HCT116 (cell line): ENCODE results near the gene MT2A. TPM values are rescaled to one million over a fixed set of nuclear protein-coding genes. Genes with fewer than 3 reads are reported as not detected.

Experiments
- ATAC-seq: fragments of 200-7000 bp; cut with Tn5 transposase; 2 replicates; pipeline ENCODE4 v1.9.1; 2020; ENCODE audit warnings: mild to moderate bottlenecking, moderate library complexity
- BruUV-seq: library from RNA; stranded (reverse); fragments of 400-500 nt; replicated peaks from 2 replicates; lab custom pipeline; 2021; lab: Mats Ljungman, UMichigan
- CTCF ChIA-PET: fragments of 300-600 bp; sonication (Branson Sonifier 250); formaldehyde crosslinking; loops from one replicate; lab custom pipeline; 2021; ENCODE audit warnings: antibody characterized with exemption; lab: Charles Lee
- POLR2A ChIA-PET: fragments of 300-600, 350-600 bp; sonication (Branson Sonifier 250); formaldehyde crosslinking; loops from one replicate; lab custom pipeline; 2021; ENCODE audit warnings: antibody characterized with exemption; lab: Charles Lee
- RAD21 ChIA-PET, 2 experiments: fragments of 300-600 bp; sonication (Branson Sonifier 250); formaldehyde crosslinking; loops; one replicate each; lab custom pipeline; 2023; ENCODE audit warnings: low total read pairs in 2 of 2; ENCODE audit not compliant: uncharacterized antibody in 2 of 2, unreplicated experiment in 2 of 2, low non-redundant PET in 1 of 2; lab: Charles Lee
- DNase-seq: peaks from one replicate; pipeline ENCODE4 v3.0.0-alpha.2; 2010; ENCODE audit warnings: low read depth, low spot score
- H2AFZ ChIP-seq: fragments of 200-600 bp; shearing (Covaris generic), sonication (generic); 2 replicates; pipeline ENCODE4 v1.6.1; 2017; ENCODE audit warnings: low read depth, mixed run types, mixed read lengths, antibody characterized with exemption, low read length; ENCODE audit not compliant: poor library complexity, severe bottlenecking
- H3K27ac ChIP-seq: 2 replicates; pipeline ENCODE4 v1.5.1; 2012; ENCODE audit warnings: low read depth, low read length
- H3K27me3 ChIP-seq: fragments of 200-600 bp; sonication (generic); 2 replicates; pipeline ENCODE4 v1.6.1; 2016; ENCODE audit warnings: mixed run types, low read length, mixed read lengths; ENCODE audit not compliant: insufficient read depth
- H3K36me3 ChIP-seq, 2 experiments: fragments of 200-500 bp in 1 of 2; fragments of 200-600 bp in 1 of 2; sonication (Bioruptor generic) in 1 of 2; sonication (generic) in 1 of 2; 2 replicates each; pipeline versions ENCODE4 v1.5.1 to v1.6.1; 2014 to 2016; ENCODE audit warnings: low read length in 2 of 2, inconsistent platforms in 1 of 2, mixed read lengths in 1 of 2, mixed run types in 1 of 2; ENCODE audit not compliant: insufficient read depth in 2 of 2, control insufficient read depth in 1 of 2
- H3K4me1 ChIP-seq, 2 experiments: fragments of 200-600 bp in 1 of 2; sonication (generic) in 1 of 2; 2 replicates each; pipeline versions ENCODE4 v1.5.1 to v1.6.1; 2012 to 2017; ENCODE audit warnings: low read length in 2 of 2, inconsistent platforms in 1 of 2, mild to moderate bottlenecking in 1 of 2, mixed read lengths in 1 of 2, mixed run types in 1 of 2, moderate library complexity in 1 of 2; ENCODE audit not compliant: insufficient read depth in 2 of 2, control insufficient read depth in 1 of 2
- H3K4me2 ChIP-seq: fragments of 200-600 bp; sonication (generic); 2 replicates; pipeline ENCODE4 v1.6.1; 2017; ENCODE audit warnings: mixed run types, low read length, mixed read lengths
- H3K4me3 ChIP-seq, 2 experiments: fragments of 200-600 bp in 1 of 2; sonication (generic) in 1 of 2; replicated peaks in 1 of 2; 2 replicates each; pipeline ENCODE4 v1.5.1; 2011 to 2016; ENCODE audit warnings: low read length in 2 of 2, control low read depth in 1 of 2, low read depth in 1 of 2, mild to moderate bottlenecking in 1 of 2, mixed read lengths in 1 of 2, mixed run types in 1 of 2
- H3K79me2 ChIP-seq: fragments of 200-600 bp; sonication (generic); 2 replicates; pipeline ENCODE4 v1.6.1; 2017; ENCODE audit warnings: mild to moderate bottlenecking, mixed run types, low read length, moderate library complexity, mixed read lengths; ENCODE audit not compliant: insufficient read depth
- H3K9ac ChIP-seq: fragments of 200-600 bp; sonication (generic); 2 replicates; pipeline ENCODE4 v1.6.1; 2016; ENCODE audit warnings: low read length, mixed read lengths
- H3K9me2 ChIP-seq: fragments of 200-600 bp; sonication (generic), shearing (Covaris generic); 2 replicates; pipeline ENCODE4 v1.6.1; 2017; ENCODE audit warnings: mixed run types, mild to moderate bottlenecking, moderate library complexity; ENCODE audit not compliant: insufficient read depth
- H3K9me3 ChIP-seq, 2 experiments: fragments of 200-500 bp in 1 of 2; fragments of 200-600 bp in 1 of 2; sonication (Bioruptor generic) in 1 of 2; sonication (generic) in 1 of 2; 2 replicates each; pipeline ENCODE4 v1.6.1; 2014 to 2017; ENCODE audit warnings: low read length in 2 of 2, mixed read lengths in 2 of 2, inconsistent platforms in 1 of 2, low read depth in 1 of 2, mild to moderate bottlenecking in 1 of 2, mixed run types in 1 of 2, moderate library complexity in 1 of 2; ENCODE audit not compliant: control insufficient read depth in 1 of 2, insufficient read depth in 1 of 2
- H4K20me1 ChIP-seq: fragments of 200-600 bp; sonication (generic), shearing (Covaris generic); 2 replicates; pipeline ENCODE4 v1.6.1; 2017; ENCODE audit warnings: mixed run types, mild to moderate bottlenecking, moderate library complexity; ENCODE audit not compliant: insufficient read depth
- ATF3 ChIP-seq: IDR thresholded peaks from 2 replicates; pipeline ENCODE4 v1.6.1; 2012
- CBX3 ChIP-seq: IDR thresholded peaks from 2 replicates; pipeline ENCODE4 v1.6.1; 2012; ENCODE audit warnings: low read depth
- CEBPB ChIP-seq: IDR thresholded peaks from 2 replicates; pipeline ENCODE4 v1.6.1; 2012; ENCODE audit warnings: low read depth
- EGR1 ChIP-seq: IDR thresholded peaks from 2 replicates; pipeline ENCODE4 v1.6.1; 2012; ENCODE audit warnings: low read depth
- ELF1 ChIP-seq: IDR thresholded peaks from 2 replicates; pipeline ENCODE4 v1.6.1; 2012; ENCODE audit warnings: low read depth, borderline replicate concordance
- EZH2 ChIP-seq: fragments of 200-600 bp; sonication (generic); IDR thresholded peaks from 2 replicates; pipeline ENCODE4 v1.6.1; 2017; ENCODE audit warnings: antibody characterized with exemption, mixed run types
- EZH2phosphoT487 ChIP-seq: fragments of 200-600 bp; IDR thresholded peaks from 2 replicates; pipeline ENCODE4 v1.6.1; 2018; ENCODE audit warnings: antibody characterized with exemption, borderline replicate concordance
- FOSL1 ChIP-seq: IDR thresholded peaks from 2 replicates; pipeline ENCODE4 v1.6.1; 2012; ENCODE audit warnings: low read depth
- JUND ChIP-seq: IDR thresholded peaks from 2 replicates; pipeline ENCODE4 v1.6.1; 2012
- MAX ChIP-seq: IDR thresholded peaks from 2 replicates; pipeline ENCODE4 v1.6.1; 2012
- POLR2AphosphoS5 ChIP-seq: IDR thresholded peaks from 2 replicates; pipeline ENCODE4 v1.6.1; 2011; ENCODE audit warnings: mild to moderate bottlenecking, low read depth, low read length, moderate library complexity
- RAD21 ChIP-seq: IDR thresholded peaks from 2 replicates; pipeline ENCODE4 v1.6.1; 2012; ENCODE audit warnings: low read depth, mild to moderate bottlenecking
- REST ChIP-seq: IDR thresholded peaks from 2 replicates; pipeline ENCODE4 v1.6.1; 2012; ENCODE audit warnings: low read depth
- SIN3A ChIP-seq: IDR thresholded peaks from 2 replicates; pipeline ENCODE4 v1.6.1; 2012; ENCODE audit warnings: low read depth
- SRF ChIP-seq: IDR thresholded peaks from 2 replicates; pipeline ENCODE4 v1.6.1; 2012; ENCODE audit warnings: low read depth
- YY1 ChIP-seq: IDR thresholded peaks from 2 replicates; pipeline ENCODE4 v1.6.1; 2011; ENCODE audit warnings: low read length, low read depth, moderate library complexity, mild to moderate bottlenecking; ENCODE audit not compliant: insufficient replicate concordance; ENCODE audit errors: extremely low read depth
- ZFX ChIP-seq: fragments of 450-650 bp; IDR thresholded peaks from 2 replicates; pipeline ENCODE4 v1.6.1; 2017
- ZNF274 ChIP-seq: fragments of 200-500 bp; sonication (Bioruptor generic); IDR thresholded peaks from 2 replicates; pipeline ENCODE4 v1.6.1; 2014; ENCODE audit warnings: mild to moderate bottlenecking, low read depth, low read length, inconsistent platforms
- intact Hi-C: fragments of 100-400 bp; cut with micrococcal nuclease; formaldehyde crosslinking; loops from 2 replicates; pipeline ENCODE4 v1.10.0; 2022
- total RNA-seq: library from RNA; stranded (reverse); gene quantifications from one replicate; pipeline ENCODE4 v1.2.1, GENCODE V29; 2021; ENCODE audit not compliant: unreplicated experiment

MT2A gene
- total RNA-seq, 1 experiment from 2014 or later, result 710 TPM

- H3K4me1 ChIP-seq, result peaks cover 0 to 17% of the 10 kb centered on the region in 2 experiments; a peak in 2 of 4 replicates
- no peaks in the 10 kb centered on the region for H3K27me3 ChIP-seq
- H4K20me1 ChIP-seq, result no peaks in the 10 kb centered on the region
- no peak overlapping the region for H3K4me2 ChIP-seq
- no peak overlapping the region for H3K9ac ChIP-seq
- no peaks in the 10 kb centered on the region for H3K79me2 ChIP-seq
- ChIA-PET CTCF (no interaction called here), POLR2A (interaction anchor here (1.0 kb wide), 1 partner anchor 8 kb away, joined by 3 read pairs; the partner anchor contains the start of gene MT1E), RAD21 (no interaction called here)
- intact Hi-C loops, result no loop called here
- DNase-seq (no peak), ATAC-seq (no peak)
- H3K27ac ChIP-seq, result no peak overlapping the region
- no TSS peak for BruUV-seq
- TF ChIP-seq RAD21 (no peak), ZFX (no peak), POLR2AphosphoS5 (no peak), YY1 (no peak), ELF1 (no peak), FOSL1 (no peak), CEBPB (no peak), ATF3 (no peak), CBX3 (no peak), SIN3A (no peak), EGR1 (no peak), SRF (no peak)
- TF ChIP-seq, all 23 proteins: peak for 0
- Histone ChIP-seq H3K36me3 (no peaks in the 10 kb centered on the region), H3K9me3 (no peaks in the 10 kb centered on the region), H3K4me3 (no peak overlapping the region), H3K9me2 (no peaks in the 10 kb centered on the region), H2AFZ (no peak overlapping the region)
Observed at GRCh38 chr16:56633535-56633934, 25.2 kb downstream of the MT2A start.

- Histone ChIP-seq H3K9me2 (no peaks in the 10 kb centered on the region), H3K4me1 (peaks cover 0 to 12% of the 10 kb centered on the region in 2 experiments; a peak in 2 of 4 replicates), H3K9me3 (no peaks in the 10 kb centered on the region), H3K27me3 (no peaks in the 10 kb centered on the region), H3K79me2 (no peaks in the 10 kb centered on the region), H3K9ac (no peak overlapping the region), H3K4me3 (no peak overlapping the region), H4K20me1 (no peaks in the 10 kb centered on the region), H3K36me3 (no peaks in the 10 kb centered on the region), H2AFZ (no peak overlapping the region), H3K27ac (no peak overlapping the region), H3K4me2 (no peak overlapping the region)
- ATAC-seq (no peak), DNase-seq (no peak)
- ChIA-PET CTCF (no interaction called here), RAD21 (no interaction called here), POLR2A (no interaction called here)
- intact Hi-C loops, result no loop called here
- BruUV-seq, result no TSS peak
- TF ChIP-seq SRF (no peak), ZNF274 (no peak), REST (no peak), POLR2AphosphoS5 (no peak), JUND (no peak), FOSL1 (no peak), SIN3A (no peak), CEBPB (no peak), CBX3 (no peak), MAX (no peak), EZH2phosphoT487 (no peak), YY1 (no peak), EZH2 (no peak)
Observed at GRCh38 chr16:56634715-56635440, 26.5 kb downstream of the MT2A start.
